Measurements from ENCODE around the gene AADACL3.

DNA sequence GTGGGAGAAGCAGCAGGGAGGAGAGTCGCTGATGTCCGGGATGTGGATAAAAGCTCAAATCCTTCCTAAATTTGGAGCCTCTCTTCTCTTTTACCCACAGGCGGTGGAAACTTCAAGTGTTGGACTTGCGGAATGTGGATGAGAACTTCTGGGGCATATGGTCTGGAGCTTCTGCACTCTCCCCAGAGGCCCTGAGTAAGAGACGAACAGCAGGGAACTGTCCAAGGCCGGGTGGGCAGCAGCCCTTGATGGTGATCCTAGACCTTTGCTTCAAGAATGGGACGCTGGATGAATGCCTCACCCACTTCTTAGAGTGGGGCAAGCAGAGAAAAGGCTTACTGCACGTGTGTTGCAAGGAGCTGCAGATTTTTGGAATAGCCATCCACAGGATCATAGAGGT, 59.5 kb downstream of the AADACL3 start:
- TF ChIP-seq NBN (IDR thresholded peaks at IDR 0.05; ENCODE audit: low read depth), result no peak
- TF ChIP-seq RAD21 (CRISPR knock-in tag; conservative IDR thresholded peaks at IDR 0.05 in 1 of 2, IDR thresholded peaks at IDR 0.05 in 1 of 2), result no peak
- TF ChIP-seq, protein P1, sequence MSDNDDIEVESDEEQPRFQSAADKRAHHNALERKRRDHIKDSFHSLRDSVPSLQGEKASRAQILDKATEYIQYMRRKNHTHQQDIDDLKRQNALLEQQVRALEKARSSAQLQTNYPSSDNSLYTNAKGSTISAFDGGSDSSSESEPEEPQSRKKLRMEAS (CRISPR knock-in tag; IDR thresholded peaks at IDR 0.05), result no peak
- TF ChIP-seq CTCF (IDR thresholded peaks at IDR 0.05 in 2 of 3, conservative IDR thresholded peaks at IDR 0.05 in 1 of 3; ENCODE audit: insufficient read depth in 2 of 3, low read depth in 1 of 3, low read length in 3 of 3), result no peak
- TF ChIP-seq EZH2 (IDR thresholded peaks at IDR 0.05; ENCODE audit: borderline replicate concordance, low read depth, low read length), result no peak
- TF ChIP-seq ASH1L (IDR thresholded peaks at IDR 0.05; ENCODE audit: borderline replicate concordance, low read depth, partially characterized antibody), result no peak
- no peak for TF ChIP-seq ZEB2 (IDR thresholded peaks at IDR 0.05)
- no peak for TF ChIP-seq ESRRA (IDR thresholded peaks at IDR 0.05; ENCODE audit: borderline replicate concordance, low read depth)
- TF ChIP-seq POLR2A (conservative IDR thresholded peaks at IDR 0.05), result no peak
- no peak for TF ChIP-seq YY1 (IDR thresholded peaks at IDR 0.05; ENCODE audit: borderline replicate concordance in 1 of 3, control insufficient read depth in 1 of 3, extremely low read depth in 1 of 3, insufficient read depth in 3 of 3, insufficient read length in 1 of 3, insufficient replicate concordance in 2 of 3, low read depth in 1 of 3, low read length in 2 of 3)
- TF ChIP-seq HDAC2 (IDR thresholded peaks at IDR 0.05), result no peak
- TF ChIP-seq ZNF408 (CRISPR knock-in tag; IDR thresholded peaks at IDR 0.05; ENCODE audit: low read depth), result no peak
- TF ChIP-seq ZNF24 (IDR thresholded peaks at IDR 0.05), result no peak
